NK-92 (cell line): ENCODE measurements around the gene SLC26A8.
"Not testable (repeated sequence)": the region's sequence is repeated elsewhere in the genome, so short reads cannot be mapped to it uniquely, and the experiment has no call there.

Experiments used
- DNase-seq: peaks from one replicate; lab custom pipeline; 2025; ENCODE audit not compliant: unreplicated experiment; lab: John Stamatoyannopoulos, UW

Gene SLC26A8

DNA sequence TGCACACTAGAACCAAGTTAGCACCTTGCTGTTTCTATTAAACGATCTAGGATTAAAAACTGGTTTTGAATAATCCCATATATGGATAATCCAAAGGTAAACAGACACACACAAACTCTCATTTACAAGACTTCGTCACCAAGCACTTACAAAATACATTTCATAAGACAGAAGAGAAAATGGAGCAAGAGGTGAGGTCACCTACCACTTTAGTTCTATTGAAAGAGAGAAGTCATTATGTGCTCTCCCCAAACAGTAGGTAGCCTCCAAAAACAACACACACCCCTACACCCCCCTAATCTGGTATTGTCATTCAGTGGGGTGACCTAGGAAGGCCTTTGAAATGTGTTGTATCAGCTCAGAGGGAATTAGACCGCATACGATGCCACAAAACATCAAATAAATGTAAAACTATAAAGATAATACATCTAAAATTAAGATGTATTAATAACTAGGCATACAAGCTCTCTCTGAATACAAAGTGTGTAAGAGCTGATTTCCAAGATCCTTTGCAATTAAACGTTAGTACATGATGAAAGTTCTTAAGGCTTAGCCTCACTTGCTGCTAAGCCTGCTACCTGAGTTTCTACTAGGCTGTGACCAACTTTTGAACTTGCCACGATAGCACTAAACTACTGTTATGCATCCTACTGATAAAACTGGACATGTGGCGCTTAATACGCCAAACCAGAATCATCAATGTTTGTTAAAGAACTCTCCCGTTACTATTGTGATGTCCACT, 105.2 kb downstream of the SLC26A8 start:
- no peak for DNase-seq

DNA sequence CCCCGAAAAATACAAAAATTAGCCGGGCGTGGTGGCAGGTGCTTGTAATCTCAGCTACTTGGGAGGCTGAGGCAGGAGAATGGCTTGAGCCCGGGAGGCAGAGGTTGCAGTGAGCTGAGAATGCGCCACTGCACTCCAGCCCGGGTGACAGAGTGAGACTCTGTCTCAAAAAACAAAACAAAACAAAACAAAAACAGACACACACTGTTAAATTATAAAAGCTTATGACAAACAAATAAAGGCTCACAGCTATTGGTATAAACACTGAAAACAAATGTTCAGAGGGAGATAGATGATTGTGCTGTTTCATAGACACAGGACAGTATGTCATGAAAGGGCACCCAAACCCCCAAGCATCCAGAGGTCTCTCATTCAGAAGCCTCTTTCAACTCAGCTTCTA, 107.5 kb downstream of the SLC26A8 start:
- not testable (repeated sequence) for DNase-seq

DNA sequence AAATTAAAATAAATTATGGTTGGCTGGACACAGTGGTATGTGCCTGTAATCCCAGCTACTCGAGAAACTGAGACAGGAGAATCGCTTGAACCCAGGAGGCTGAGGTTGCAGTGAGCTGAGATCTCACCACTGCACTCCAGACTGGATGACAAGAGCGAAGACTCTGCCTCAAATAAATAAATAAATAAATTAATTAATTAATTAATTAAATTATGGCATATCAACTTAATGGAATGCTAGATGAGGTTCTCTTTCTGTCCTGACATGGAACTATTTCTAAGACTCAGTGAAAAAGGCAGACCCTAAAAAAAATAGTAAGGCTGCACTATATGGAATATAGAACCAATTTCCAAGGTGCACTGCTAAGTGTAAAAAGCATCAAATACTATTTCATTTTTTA, 108.4 kb downstream of the SLC26A8 start:
- DNase-seq: no peak

DNA sequence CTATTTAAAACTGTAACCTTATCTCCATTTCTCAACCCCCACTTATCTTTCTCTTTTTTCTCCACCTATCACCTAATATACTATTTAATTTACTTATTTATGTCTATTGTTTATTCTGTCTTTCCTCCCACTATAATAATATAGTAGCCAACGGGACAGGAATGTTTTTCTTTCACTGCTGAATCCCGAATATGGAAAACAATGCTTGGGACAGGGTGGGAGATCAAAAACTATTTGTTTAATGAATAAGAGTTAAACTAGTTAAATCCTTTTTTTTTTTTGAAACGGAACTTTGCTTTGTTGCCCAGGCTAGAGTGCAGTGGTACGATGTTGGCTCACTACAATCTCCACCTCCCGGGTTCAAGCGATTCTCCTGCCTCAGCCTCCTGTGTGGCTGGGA, 109.9 kb downstream of the SLC26A8 start:
- DNase-seq: no peak

DNA sequence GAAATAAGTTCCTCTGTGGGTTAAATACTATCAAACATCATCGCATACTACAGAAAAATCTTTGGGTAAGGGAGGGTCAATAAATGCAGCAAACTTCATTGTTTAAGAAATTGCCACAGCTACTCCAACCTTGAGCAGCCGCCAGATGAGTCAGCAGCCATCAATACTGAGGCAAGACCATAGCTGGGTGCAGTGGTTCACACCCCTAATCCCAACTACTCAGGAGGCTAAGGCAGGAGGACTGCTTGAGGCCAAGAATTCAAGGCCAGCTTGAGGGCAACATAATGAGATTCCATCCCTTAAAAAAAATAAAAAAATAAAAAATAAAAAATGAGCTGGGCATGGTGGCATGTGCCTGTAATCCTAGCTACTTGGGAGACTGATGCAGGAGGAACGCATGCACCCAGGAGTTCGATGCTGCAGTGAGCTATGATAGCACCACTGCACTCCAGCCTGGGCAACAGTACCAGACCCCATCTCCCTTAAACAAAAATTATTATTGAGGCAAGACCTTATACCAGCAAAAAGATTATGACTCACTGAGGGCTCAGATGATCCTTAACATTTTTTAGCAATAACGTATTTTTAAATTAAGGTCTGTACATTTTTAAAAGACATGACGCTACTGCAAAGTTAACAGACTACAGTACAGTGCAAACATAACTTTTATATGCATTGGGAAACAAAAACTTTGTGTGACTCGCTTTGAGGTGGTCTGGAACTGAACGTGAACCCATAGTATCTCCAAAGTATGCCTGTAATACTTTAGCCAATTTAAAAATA, 112.4 kb downstream of the SLC26A8 start:
- no peak for DNase-seq

DNA sequence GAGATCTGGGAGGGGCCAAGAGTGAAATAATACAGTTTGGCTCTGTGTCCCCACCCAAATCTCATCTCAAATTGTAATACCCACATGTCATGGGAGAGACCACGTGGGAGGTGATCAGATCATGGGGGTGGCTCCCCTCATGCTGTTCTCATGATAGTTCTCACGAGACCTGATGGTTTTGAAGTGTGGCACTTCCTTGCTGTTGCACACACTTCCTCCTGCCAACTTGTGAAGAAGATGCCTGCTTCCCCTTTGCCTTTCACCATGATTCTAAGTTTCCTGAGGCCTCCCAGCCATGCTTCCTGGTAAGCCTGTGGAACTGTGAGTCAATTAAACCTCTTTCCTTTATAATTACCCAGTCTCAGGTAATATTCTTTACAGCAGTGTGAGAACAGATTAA, 114.9 kb downstream of the SLC26A8 start:
- DNase-seq: not testable (repeated sequence)

DNA sequence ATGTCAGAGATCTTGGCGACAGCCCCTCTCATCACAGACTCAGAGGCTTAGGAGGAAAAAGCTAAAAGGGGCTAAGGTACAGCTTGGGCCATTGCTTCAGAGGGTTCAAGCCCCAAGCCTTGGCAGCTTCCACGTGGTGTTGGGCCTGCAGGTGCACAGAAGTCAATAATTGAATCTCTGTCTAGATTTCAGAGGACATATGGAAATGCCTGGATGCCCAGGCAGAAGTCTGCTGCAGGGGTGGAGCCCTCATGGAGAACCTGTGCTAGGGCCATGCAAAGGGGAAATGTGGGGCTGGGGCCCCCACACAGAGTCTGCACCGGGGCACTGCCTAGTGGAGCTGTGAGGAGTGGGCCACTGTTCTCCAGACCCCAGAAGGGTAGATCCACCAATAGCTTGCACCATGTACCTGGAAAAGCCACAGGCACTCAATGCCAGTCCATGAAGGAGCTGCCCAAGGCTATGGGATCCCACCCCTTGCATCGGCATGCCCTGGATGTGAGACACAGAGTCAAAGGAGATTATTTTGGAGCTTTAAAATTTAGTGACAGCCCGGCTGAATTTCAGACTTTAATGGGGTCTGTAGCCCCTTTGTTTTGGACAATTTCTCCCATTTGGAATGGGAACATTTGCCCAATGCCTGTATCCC, 115.6 kb downstream of the SLC26A8 start:
- DNase-seq: not testable (repeated sequence)

DNA sequence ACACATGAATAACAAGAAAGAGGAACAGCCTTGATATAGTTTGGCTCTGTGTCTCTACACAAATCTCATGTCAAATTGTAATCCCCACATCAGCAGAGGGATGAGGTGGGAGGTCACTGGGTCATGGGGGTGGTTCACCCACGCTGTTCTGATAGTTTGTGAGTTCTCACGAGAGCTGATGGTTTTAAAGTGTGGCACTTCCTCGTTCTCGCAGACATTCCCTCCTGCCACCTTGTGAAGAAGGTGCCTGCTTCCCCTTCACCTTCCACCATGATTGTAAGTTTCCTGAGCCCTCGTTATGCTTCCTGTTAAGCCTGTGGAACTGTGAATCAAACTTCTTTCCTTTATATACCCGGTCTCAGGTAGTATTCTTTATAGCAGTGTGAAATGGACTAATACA, 116.7 kb downstream of the SLC26A8 start:
- no peak for DNase-seq

DNA sequence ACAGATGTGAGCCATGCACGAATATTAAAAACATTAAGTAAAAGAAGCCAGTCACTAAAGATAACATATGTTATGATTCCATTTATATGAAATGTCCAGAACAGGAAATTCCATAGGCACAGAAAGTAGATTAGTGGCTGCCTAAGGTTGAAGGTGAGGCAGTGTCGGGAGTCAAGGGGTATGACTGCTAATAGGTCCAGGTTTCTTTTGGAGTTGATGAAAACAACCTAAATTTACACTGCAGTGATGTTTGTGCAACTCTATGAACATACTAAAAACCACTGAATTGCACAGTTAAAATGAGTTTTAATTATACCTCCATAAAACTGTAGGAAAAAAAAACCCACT, 118.0 kb downstream of the SLC26A8 start:
- no peak for DNase-seq

DNA sequence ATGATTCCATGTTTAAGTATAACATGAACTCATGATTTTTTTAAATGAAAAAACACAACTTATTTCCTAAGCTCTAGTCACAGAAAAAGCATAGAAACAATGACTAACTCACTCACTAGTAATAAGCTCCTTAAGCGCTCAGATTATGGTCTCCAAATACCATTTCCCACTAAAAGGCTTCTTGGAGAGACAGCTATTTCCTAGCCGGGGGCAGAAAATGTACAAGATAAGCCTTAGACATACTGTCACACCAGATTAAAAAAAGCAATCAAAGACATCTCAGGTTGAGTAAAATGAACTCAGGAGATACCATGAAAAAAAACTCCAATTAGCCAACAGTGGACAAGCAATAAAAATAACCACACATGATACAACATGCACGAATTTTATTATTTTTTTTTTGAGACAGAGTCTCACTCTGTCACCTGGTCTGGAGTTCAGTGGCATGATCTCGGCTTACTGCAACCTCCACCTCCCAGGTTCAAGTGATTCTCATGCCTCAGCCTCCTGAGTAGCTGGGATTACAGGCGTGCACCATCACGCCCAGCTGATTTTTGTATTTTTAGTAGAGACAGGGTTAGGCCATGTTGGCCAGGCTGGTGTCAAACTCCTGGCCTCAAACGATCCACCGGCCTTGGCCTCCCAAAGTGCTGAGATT, 118.5 kb downstream of the SLC26A8 start:
- DNase-seq: no peak

DNA sequence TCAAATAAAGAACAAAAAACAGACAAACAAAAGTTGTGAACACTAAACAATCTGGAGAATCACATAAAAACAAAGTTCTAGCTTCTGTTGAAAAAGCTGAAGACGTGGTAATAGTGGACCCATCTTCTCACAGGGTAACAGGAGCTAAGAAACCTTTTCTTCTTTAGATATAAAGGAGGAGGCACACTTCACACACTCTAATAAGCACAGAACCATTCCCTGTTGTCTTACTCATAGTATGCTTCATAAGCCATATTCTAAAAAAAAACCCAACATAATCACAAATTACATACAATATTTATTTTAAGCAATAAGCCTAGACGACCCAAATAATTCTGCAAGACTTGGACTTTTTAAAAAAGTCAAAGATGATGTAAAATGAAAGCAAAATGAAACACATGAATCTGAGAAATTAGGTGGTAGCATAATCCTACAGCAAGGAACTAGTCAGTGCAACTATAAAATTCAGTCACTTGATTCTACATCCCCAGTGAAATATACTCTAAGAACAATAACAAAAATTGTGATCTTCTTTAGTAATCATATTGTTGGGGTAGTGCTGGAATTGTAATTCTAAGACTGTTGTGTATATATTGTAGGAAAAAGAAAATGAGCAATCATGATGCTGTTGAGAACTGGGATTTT, 119.2 kb downstream of the SLC26A8 start:
- no peak for DNase-seq

DNA sequence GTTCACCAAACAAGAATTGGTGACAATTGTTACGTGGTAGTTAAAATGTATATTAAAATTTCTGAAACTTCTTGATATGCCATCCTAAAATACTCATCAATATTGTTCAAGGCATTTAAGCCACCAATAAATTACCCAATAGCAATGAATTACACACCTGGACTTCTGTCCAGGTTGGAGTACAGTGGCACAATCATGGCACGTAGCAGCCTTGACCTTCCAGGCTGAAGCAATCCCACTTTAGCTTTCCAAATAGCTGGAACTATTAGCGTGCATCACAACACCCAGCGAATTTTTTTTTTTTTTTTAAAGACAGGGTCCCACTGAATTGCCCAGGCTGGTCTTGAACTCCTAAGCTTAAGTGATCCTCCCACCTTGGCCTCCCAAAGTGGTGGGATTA, 120.8 kb downstream of the SLC26A8 start:
- DNase-seq: no peak

DNA sequence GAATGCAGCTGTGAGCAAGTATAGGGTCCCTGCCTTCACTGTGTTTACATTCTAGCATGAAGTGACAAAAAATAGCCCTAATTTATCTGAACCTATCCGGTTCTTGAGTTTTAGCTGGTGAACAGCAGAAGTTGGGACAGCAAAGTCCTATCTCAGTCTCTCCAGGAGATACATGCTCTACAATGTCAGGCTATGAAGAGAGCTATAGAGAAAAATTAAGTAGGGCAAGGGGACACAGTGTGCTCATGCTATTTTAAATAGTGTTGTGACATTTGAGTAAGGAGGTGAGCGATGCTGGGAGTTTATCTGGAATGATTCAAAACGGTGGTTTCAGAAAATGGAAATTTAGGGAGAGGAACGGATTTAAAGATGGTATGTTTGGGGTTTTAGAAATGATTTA, 124.0 kb downstream of the SLC26A8 start:
- no peak for DNase-seq

DNA sequence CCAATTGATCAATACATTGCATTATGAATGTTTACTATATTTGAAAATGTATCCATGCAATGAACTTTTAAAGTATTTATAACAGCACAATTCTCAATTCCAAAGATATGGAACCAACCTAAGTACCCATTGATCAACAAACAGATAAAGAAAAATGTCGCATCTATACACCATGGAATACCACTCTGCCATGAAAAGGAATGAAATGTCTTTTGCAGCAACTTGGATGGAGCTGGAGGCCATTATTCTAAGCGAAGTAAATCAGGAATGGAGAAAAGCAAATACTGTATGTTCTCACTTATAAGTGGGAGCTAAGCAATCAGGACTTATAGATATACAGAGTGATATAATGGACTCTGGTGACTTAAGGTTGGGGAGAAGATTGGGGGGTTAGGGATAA, 126.4 kb downstream of the SLC26A8 start:
- no peak for DNase-seq

DNA sequence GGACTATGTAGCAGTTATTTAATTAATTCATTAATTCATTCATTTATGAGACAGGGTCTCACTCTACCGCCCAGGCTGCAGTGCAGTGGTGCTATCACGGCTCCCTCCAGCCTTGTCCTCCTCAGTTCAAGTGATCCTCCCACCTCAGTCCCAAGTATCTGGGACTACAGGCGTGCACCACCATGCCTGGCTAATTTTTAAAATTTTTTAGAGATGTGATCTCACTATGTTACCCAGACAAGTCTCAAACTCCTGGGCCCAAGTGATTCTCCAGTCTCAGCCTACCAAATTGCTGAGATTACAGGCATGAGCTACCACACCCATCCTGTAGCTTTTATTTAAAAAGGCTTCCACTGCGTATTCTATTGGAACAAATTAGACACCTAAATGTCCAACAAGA, 127.0 kb downstream of the SLC26A8 start:
- DNase-seq: no peak

DNA sequence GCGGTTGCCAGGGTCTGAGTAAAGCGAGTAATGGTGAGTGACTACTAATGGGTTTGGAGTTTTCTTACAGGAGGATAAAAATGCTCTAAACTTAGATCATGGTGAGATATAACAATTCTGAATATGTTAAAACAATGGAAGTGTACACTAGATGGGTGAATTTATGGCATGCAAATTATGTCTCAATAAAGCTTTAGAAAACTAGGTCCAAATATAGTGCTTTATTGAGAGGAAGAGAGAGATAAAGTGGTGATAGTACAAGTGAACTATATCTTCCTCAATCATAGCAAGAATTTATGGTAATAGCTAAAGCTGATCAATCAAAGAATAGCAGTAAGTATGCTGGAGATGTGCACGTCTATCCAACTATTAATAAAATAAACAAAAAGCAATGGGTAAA, 127.4 kb downstream of the SLC26A8 start:
- DNase-seq: no peak

DNA sequence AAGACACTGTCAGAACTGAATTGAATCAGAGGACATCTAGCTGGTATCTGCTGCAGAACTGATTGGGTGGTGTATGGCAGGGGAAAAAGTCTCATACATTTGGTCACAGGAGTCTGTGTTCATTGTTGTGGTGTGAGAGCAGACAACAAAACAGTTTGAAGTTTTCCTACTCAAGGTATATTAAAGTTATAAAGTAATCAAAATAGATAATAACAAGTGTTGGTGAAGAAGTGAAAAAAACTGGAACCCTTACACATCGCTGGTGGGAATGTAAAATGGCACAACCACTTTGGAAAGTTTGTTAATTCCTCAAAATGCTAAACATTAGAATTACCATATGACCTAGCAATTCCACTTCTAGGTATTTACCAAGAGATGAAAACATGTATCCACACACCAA, 128.2 kb downstream of the SLC26A8 start:
- DNase-seq: no peak

DNA sequence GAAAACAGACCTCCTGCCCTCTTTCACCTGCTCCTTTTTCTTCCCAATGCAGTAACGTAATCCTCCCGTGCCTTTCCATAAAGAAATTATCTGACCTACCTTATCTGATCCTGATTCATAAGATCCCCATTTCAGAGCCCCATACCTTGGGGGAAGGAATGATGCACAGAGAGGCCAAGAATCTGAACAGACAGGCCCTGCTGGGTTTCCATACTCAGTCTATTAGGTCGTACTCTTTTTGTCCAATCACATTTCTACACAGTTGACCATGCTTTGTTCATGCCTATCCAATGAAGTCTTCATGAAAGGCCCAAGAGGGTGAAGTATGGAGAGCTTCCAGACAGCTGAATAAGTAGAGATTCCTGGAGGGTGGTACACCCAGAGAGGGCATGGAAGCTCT, 128.9 kb downstream of the SLC26A8 start:
- no peak for DNase-seq

DNA sequence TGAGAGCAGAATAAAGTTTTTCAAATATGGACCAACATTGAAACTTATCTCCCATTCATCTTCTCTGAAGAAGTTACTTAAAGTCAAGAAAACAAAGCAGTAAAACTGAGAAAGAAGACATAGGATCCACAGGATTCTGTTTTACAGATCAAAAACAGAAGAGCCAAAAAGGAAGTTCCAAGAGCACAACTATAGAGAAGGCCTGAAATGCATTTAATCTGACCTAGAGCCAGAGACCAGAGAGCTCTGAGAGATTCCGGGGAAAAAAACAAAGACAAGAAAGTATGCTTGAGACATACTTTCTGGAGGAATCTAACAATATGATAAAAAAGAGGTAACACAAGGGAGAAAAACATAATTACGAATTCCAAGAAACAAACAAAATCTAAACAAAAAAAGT, 129.7 kb downstream of the SLC26A8 start:
- no peak for DNase-seq
